Measurements from ENCODE around the gene TRAK1.

The TRAK1 gene

DNA sequence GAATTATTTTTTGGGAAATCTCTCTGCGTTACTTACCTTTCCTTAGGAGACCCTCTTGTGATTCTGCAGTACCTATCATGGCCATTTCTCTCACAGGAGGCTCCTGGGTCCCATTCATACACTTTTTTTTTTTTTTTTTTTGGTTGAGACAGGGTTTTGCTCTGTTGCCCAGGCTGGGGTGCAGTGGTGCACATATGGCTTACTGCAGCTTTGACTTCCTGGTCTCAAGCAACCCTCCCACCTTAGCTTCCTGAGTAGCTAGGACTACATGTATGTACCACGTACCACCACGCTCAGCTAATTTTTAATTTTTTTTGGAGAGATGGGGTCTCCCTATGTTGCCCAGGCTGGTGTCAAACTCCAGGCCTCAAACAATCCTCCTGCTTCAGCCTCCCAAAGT lies 36.1 kb downstream of the TRAK1 start:
- no peak for DNase-seq

DNA sequence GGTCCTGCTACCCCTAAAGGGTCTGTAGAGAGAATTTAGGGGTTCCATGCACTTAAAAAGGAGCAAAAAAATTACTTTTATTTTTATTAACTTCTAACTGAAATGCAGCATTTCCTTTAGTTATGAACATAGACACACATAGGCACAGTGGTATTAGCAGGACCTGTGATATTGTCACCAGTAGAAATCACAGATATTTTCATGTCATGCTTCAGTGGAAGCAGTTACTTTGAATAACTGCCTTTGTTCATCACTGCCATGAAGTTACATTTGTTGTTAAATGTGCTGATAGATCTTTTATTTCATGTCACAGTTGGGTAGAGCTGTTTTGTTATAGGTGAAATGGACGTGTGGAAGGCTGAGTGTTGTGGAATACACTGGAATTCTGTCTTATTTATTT lies 37.4 kb downstream of the TRAK1 start:
- DNase-seq: no peak

DNA sequence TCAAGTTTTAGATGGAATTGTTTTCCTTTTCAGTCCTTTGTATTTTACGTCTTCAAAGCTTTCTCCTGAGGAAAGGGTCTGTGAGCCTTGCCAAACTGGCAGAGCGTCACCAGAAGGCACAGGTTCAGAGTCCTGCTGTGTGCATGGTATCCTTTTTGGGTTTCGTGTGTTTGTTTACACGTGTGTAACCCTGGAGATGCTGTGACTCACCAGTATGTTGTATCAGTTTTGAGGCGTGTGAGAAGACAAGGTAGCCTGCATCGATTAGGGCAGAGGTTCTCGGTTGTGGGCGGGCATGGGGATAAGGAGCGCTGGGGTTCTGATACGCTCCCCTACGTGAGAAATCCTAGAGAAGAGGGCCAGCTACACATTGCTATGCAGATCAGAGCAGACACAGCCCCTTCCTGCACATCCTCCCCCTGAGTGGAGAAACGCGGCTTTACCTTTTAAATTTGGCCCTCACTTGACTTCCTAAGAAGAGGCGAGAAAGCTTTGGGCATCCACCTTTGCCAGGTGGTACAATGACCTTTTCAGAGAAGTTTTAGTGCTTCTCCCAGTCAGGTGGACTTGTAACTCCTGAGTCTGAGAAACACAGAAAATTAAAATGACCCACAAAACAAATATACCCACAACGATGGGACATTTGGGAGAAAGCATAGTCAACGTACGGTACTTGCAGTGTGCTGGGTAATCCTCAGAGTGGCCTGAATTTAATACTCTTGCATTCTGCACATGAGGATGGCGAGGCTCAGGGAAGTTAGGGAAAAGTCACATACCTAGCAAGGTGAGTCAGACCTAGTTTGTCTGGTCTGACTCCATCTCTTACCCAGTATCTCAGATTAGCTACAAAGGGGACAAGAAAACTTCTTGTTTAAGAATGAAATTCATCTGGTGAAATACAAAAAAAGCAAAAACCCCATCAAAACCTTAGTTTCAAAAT lies 38.1 kb downstream of the TRAK1 start:
- DNase-seq: no peak

GRCh38 chr3:42130007-42130328 lies 38.8 kb downstream of the TRAK1 start:
- DNase-seq: no peak

- DNase-seq: no peak
Observed at GRCh38 chr3:42130329-42131070, 39.3 kb downstream of the TRAK1 start.

DNA sequence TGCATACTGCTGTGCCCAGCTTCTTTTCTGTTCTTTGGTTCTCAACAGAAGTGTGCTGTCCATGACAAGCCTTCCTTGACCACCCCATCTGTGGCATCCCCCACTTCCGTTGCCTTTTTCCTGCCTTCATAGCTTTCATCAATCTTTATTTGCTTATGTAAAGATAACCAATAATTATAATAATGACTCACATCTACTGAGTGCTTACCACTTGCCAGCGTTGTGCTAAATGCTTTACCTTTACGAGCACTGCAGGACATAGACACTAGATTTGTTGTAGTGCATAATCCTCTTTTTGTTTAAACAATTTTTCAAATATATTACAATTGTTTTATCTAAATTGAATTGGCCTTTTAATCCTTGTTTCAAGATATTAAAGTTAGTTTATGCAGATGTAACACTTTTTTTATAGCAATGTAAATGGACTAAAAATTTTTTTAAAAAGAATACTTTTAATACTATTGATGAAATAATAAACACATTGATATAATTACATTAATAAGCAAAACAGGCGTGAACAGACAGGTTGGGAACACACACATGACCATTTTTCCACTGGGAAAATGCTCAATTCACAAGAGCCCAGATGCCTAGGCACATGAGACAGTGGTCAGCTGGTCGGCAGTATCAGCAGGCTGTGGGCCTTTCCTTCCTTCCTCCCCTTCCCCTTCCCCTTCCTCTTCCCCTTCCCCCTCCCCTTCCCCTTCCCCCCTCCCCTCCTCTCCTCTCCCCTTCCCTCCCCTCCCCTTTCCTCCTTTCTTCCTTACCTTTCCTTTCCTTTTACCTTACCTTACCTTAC lies 42.5 kb downstream of the TRAK1 start:
- no peak for DNase-seq

DNA sequence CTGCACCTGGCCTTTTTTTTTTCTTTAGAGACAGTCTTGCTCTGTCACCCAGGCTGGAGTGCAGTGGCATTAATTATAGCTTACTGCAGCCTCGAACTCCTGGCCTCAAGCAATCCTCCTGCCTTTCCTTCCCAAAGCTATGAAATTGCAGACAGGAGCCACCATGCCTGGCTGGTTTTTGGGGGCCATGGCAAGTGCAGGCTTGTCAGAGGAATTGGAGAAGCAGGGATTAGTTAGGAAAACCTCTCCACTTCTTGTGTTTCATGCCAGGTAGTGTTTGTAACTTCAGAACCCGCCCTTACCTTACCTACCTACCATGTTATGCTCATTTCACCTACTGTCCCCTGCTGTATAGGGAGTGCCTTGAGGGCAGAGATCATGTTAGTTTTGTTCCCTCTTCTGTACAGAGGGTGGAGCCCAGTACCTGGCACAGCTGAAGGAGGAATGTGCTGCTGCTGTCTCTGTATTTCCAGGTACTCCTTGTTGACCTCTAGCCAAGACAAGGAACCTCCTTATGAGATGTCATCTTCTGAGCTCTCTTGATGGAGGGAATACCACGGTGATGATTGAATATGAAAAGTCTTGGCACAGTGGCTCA lies 43.8 kb downstream of the TRAK1 start:
- DNase-seq: no peak

DNA sequence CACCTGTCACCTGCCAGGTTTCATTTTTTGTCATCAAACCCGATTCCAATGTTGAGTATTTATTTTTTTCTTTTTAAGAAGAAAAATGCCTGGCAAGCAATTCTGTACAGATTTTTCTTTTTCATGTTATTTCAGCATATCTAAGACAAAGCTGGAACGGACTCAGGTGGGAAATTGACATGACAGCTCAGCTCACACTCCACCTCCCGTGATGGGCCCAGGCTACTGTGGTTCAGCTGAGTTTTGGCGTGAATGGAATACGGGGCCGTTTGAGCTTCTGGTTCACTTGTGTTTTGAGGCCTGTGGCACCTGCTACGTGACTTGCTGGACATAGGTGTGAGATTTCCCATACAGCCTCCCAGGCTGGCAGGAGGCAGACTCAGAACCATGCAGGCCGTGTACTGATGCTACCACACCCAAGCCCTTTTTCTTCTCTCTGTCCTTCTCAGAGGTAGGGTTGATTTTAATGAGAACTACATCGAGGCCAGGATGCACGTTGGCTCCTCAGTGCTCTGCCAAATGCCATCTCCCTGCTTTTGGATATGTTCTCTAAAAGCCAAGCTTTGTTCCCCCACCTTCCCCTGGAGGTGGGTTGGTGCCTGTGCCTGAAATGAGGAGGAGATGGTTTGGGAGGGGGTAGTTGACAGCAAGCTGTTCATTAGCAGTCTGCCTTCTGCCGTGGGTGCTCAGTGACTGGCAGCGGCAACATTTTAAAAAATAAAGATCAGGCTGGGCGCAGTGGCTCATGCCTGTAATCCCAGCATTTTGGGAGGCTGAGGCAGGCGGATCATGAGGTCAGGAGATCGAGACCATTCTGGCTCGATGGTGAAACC lies 48.7 kb downstream of the TRAK1 start:
- no peak for DNase-seq

GRCh38 chr3:42140665-42141203 lies 49.6 kb downstream of the TRAK1 start:
- DNase-seq: no peak

GRCh38 chr3:42143440-42143839 lies 52.3 kb downstream of the TRAK1 start:
- no peak for DNase-seq

DNA sequence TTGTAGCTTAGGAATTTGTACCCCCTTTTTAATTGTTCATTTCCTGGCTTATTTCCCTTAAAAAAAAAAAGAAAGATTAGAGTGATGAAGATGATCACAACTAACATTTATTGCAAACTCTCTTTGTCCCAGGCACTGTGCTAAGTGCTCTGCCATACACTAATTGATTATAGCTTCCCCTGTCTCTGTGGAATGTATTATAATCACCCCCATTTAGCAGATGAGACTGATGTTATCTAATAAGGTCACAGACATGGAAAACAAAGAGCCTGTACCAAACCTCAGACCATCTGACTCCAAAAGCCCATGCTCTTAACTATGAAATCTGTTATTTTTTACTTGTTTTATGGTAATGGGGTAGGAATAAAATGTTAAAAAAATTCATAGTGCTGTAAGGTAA lies 53.1 kb downstream of the TRAK1 start:
- no peak for DNase-seq

GRCh38 chr3:42148086-42148848 lies 57.1 kb downstream of the TRAK1 start:
- no peak for DNase-seq

DNA sequence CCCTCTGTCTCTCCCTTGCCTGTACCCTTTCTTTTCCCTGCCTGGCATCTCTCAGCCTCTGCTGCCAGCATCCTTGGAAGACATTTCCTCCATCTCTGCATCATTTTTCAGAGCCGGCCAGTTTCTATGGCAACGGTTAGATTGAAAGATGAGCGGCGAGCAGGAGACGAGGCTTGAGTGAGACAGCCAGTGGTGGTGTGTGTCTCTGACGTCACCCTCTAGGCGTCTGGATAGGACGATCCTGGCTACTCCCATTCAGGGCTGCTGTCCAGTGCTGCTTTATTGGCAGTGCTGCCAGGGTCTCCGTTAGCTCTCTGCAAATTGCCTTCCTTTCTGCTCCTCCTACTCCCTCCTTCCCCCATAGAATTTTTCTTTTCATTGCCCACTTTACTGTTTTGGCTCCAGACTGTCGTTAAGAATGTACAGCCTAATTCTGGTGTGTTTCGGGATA lies 57.9 kb downstream of the TRAK1 start:
- DNase-seq: no peak

DNA sequence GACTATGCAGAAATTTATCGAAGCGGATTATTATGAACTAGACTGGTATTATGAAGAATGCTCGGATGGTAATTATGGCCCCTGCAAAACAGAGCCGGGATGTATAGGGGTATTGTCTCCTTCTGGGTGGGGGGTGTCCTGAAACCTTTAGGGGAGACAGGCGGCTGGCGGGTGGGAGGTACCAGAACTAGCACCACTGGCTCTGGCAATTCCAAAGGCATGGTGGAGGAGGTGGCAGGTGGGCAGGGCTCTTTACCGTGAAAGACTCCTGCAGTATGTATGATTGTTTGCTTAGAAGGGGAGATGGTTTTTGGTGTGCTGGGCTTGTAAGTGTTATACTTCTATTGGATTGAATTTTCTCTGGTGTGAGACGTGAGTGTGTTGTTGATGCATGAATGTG lies 58.4 kb downstream of the TRAK1 start:
- no peak for DNase-seq

- no peak for DNase-seq
Observed at GRCh38 chr3:42149975-42150374, 58.8 kb downstream of the TRAK1 start.

DNA sequence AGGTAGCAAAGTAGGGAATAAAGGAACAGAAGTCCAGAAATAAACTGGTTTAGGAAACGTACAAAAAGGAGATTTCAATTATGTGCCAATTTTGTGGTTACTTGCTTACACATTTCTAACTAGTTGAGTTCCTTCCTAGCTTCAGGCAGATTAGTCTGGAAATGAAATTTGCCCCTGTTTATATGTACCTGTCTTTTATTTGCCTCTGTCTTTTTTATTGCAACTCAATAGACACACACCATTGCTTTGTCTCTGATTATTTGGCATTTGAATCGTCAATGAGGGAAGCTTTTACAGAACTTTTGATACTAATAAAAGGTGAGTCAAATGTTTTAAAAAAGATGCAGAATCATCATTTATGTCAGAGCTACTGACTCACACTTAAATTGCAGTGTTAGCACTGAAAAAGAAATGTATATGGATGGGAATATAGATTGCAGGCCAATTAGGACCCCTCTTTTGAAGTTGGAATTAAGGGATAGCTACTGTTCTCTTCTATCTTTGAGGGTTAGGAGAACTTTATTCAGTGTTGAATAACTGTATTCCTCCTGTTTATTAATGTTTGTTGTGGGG lies 60.5 kb downstream of the TRAK1 start:
- DNase-seq: no peak

GRCh38 chr3:42152193-42152592 lies 61.0 kb downstream of the TRAK1 start:
- DNase-seq: no peak

DNA sequence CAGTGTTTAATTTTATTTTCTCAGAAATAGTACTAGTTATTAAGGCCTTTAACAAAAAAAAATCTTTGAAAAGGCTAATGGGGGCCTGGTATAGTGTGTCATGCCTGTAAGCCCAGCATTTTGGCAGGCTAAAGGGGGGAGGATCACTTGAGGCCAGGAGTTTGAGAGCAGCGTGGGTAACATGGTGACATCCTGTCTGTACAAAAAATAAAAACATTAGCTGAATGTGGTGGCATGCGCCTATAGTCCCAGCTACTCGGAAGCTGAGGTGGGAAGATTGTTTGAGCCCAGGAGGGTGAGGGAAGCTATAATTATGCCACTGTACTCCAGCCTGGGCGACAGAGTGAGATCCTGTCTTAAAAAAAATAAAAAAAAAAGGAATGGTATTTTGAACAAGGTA lies 61.9 kb downstream of the TRAK1 start:
- DNase-seq: no peak

GRCh38 chr3:42157540-42158538 lies 66.7 kb downstream of the TRAK1 start:
- no peak for DNase-seq
